NCI-H1048 (cell line): ENCODE measurements around the gene UPK1A.
"Not testable (repeated sequence)": the region's sequence is repeated elsewhere in the genome, so short reads cannot be mapped to it uniquely, and the experiment has no call there.

ENCODE experiments used
- DNase-seq: peaks from one replicate; lab custom pipeline; 2025; lab: John Stamatoyannopoulos, UW

Gene UPK1A

DNA sequence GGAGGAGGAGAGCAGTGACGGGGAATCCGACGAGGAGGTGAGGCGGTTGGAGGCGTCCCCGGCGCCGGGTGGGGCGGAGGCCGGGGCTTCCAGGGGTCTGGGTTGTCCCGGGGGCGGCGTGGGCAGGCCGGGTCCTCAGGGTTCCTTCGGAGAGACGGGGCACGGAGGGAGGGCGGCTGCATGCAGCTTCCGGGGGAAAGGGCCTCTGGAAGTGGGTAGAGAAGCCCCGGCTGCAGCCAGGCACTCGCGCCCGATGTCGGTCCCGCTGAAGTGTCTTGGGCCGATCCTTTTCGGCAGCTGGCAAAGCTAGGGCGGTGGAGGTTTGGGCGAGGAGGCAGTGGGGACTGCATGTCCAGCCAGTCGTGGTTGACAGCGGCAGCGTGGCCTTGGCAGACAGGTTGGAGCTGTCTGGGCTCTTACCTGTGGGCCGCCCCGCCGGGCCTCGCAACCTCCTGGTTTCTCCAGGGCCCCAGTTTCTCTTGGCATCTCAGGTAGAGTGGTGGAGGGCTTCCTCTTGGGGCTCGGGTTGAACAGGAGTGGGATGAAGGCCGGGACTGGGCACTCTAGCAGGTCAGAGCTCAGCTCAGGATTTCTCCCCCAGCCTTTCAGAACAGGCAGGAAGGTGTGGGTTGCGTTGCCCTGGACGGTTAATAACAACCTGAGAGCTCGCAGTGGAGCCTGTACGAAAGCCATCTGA is 52.2 kb downstream of the UPK1A start:
- no peak for DNase-seq

DNA sequence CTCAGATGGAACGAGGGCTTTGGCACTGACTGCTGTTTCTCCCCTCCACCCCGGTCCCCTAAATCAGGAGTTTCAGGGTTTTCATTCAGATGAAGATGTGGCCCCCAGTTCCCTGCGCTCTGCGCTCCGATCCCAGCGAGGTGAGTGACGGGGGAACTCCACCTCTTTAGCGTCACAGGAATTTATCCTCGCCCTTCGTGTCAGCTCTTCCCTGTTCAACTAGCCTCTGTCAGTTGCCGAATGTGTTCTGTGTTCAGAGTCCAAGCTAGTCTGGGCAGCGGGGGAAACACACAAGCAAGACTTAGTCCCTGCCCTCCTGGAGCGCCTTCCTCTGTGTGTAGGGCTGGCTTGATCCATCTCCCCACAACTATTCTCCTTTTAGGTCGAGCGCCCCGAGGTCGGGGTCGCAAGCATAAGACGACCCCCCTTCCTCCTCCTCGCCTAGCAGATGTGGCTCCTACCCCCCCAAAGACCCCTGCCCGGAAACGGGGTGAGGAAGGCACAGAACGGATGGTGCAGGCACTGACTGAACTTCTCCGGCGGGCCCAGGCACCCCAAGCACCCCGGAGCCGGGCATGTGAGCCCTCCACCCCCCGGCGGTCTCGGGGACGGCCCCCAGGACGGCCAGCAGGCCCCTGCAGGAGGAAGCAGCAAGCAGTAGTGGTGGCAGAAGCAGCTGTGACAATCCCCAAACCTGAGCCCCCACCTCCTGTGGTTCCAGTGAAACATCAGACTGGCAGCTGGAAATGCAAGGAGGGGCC is 53.3 kb downstream of the UPK1A start:
- no peak for DNase-seq

DNA sequence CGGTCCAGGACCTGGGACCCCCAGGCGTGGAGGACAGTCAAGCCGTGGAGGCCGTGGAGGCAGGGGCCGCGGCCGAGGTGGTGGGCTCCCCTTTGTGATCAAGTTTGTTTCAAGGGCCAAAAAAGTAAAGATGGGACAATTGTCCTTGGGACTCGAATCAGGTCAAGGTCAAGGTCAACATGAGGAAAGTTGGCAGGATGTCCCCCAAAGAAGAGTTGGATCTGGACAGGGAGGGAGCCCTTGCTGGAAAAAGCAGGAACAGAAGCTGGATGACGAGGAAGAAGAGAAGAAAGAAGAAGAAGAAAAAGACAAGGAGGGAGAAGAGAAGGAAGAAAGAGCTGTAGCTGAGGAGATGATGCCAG is 53.8 kb downstream of the UPK1A start:
- no peak for DNase-seq

DNA sequence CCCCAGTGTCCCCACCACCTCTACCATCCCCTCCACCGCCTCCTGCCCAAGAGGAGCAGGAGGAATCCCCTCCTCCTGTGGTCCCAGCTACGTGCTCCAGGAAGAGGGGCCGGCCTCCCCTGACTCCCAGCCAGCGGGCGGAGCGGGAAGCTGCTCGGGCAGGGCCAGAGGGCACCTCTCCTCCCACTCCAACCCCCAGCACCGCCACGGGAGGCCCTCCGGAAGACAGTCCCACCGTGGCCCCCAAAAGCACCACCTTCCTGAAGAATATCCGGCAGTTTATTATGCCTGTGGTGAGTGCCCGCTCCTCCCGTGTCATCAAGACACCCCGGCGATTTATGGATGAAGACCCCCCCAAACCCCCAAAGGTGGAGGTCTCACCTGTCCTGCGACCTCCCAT is 54.3 kb downstream of the UPK1A start:
- no peak for DNase-seq

DNA sequence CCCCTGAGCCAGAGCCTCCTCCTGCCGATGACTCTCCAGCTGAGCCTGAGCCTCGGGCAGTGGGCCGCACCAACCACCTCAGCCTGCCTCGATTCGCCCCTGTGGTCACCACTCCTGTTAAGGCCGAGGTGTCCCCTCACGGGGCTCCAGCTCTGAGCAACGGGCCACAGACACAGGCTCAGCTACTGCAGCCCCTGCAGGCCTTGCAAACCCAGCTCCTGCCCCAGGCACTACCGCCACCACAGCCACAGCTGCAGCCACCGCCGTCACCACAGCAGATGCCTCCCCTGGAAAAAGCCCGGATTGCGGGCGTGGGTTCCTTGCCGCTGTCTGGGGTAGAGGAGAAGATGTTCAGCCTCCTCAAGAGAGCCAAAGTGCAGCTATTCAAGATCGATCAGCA is 55.1 kb downstream of the UPK1A start:
- no peak for DNase-seq

DNA sequence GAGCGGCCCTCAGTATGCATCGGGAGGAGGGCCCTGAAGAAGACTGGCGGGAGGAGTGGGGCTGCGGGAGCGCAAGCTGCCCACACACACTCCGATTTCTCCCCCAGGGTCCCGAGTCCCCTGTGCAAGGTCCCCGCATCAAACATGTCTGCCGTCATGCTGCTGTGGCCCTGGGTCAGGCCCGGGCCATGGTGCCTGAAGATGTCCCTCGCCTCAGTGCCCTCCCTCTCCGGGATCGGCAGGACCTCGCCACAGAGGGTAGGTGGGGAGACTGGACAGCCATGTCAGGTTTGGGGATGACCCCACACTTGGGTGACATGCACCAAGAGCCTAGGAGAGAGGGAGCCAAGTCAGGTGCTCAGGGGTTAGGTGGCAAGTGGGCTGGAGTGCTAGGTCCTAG is 56.1 kb downstream of the UPK1A start:
- no peak for DNase-seq

DNA sequence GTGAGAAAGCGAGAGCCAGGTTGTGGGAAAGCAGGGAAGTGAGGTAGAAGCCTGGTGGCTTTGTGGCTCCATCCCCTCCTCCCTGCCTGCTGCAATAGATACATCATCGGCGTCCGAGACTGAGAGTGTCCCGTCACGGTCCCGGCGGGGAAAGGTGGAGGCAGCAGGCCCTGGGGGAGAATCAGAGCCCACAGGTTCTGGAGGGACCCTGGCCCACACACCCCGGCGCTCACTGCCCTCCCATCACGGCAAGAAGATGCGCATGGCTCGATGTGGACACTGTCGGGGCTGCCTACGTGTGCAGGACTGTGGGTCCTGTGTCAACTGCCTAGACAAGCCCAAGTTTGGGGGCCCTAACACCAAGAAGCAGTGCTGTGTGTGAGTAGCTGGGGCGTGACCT is 56.6 kb downstream of the UPK1A start:
- DNase-seq: no peak

DNA sequence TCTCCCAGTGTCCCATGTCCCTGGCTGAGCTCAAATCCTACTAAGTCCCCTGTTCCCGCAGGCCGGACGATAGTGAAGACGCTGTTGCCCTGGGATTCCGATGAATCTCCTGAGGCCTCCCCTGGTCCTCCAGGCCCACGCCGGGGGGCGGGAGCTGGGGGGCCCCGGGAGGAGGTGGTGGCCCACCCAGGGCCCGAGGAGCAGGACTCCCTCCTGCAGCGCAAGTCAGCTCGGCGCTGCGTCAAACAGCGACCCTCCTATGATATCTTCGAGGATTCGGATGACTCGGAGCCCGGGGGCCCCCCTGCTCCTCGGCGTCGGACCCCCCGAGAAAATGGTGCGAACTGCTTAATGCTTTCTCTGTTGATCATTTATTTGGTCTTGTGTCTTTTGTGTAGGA is 57.4 kb downstream of the UPK1A start:
- DNase-seq: no peak

DNA sequence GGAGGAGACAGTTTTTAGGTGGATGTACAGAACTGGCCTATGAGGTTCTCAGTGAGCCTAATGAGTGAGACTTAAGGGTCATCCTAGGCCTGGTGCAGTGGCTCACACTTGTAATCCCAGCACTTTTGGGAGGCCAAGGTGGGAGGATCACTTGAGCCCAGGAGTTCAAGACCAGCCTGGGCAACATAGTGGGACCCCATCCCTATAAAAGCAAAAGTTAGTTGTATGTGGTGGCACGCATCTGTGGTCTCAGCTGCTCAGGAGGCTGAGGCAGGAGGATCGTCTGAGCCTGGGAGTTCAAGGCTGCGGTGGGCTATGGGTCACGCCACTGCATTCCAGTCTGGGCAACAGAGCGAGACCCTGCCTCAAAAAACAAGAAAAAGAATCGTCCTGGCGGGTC is 57.8 kb downstream of the UPK1A start:
- DNase-seq: not testable (repeated sequence)

DNA sequence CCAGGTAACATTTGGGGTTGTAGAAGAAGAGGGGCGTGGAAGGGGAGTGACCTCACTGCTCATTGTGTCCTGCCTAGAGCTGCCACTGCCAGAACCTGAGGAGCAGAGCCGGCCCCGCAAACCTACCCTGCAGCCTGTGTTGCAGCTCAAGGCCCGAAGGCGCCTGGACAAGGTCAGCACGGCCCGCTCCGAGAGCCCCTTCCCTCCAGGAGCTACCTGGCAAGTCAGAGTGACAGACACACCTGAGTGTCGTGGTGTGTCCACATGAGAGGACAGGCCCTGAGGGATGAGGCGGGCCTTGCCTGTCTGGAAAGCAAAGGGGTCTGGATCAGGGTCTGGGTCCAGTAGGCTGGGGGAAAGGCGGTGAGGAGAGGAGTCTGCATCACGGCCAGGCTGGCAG is 58.2 kb downstream of the UPK1A start:
- DNase-seq: no peak

DNA sequence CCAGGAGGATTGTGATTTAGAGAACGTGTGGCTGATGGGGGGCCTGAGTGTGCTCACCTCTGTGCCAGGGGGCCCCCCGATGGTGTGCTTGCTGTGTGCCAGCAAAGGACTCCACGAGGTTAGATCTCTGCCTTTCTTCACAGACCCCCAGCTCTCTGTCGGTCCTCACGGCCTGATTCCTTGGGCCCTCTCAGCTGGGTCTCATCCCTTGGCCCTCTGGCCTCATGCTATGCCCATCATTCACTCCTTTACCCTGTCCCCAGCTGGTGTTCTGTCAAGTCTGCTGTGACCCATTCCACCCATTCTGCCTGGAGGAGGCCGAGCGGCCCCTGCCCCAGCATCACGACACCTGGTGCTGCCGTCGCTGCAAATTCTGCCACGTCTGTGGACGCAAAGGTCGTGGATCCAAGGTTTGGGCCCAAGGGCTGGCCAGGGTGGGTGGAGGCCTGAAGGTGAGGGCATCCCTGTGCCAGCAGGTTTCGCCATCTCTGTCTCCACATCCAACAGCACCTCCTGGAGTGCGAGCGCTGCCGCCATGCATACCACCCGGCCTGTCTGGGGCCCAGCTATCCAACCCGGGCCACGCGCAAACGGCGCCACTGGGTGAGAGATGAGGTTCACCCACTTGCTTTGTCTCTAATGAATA is 59.0 kb downstream of the UPK1A start:
- DNase-seq: no peak

DNA sequence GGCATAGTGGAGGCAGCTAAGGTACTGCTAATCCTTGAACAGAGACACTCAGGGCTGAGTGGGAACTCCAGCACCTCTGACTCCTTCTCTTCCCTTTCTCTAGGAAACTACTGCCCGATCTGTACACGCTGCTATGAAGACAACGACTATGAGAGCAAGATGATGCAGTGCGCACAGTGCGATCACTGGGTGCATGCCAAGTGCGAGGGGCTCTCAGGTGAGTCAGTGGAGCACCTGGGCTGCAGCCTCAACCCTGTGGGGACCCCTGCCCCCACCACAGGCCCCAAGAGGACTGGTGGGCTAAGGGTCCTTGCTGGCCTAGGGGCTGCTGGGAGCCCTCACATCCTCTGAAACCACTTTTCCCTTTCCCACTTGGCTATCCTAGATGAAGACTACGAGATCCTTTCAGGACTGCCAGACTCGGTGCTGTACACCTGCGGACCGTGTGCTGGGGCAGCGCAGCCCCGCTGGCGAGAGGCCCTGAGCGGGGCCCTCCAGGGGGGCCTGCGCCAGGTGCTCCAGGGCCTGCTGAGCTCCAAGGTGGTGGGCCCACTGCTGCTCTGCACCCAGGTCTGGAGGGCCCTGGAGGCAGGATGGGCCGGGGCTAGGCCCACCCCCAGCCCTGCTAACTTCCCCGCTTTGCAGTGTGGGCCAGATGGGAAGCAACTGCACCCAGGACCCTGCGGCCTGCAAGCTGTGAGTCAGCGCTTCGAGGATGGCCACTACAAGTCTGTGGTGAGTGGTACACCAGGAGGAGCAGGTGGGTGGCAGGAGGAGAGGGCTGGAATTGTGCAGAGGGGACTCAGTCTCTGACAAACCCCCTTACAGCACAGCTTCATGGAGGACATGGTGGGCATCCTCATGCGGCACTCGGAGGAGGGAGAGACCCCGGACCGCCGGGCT is 61.0 kb downstream of the UPK1A start:
- no peak for DNase-seq
